Stomach (tissue), 9 donors: ENCODE results near the gene AIG1. TPM values are rescaled to one million over a fixed set of nuclear protein-coding genes. Genes with fewer than 3 reads are reported as not detected.
"Not testable (repeated sequence)": the region's sequence is repeated elsewhere in the genome, so short reads cannot be mapped to it uniquely, and the experiment has no call there.

ENCODE experiments used
- DNase-seq, 2 donors: peaks; one replicate each; pipeline versions ENCODE4 v3.0.0 to v3.0.0-alpha.2; 2013 to 2019
- H3K27ac ChIP-seq, 5 donors: fragments of 200-600 bp in 4 of 5; sonication (generic) in 4 of 5; one replicate each; pipeline ENCODE4 v1.5.1; 2013 to 2019; ENCODE audit warnings: mild to moderate bottlenecking in 1 of 5, moderate library complexity in 1 of 5
- H3K27me3 ChIP-seq, 3 donors: fragments of 200-600 bp; sonication (generic); one replicate each; pipeline ENCODE4 v1.5.1; 2017 to 2019; ENCODE audit warnings: mixed run types in 1 of 3
- H3K36me3 ChIP-seq, 4 donors: fragments of 200-600 bp; sonication (generic); 1 replicate in 3 of 4; 2 replicates in 1 of 4; pipeline ENCODE4 v1.5.1; 2016 to 2019
- H3K4me1 ChIP-seq, 4 donors: fragments of 200-600 bp; sonication (generic); one replicate each; pipeline ENCODE4 v1.5.1; 2016 to 2019
- H3K4me3 ChIP-seq, 4 donors: fragments of 200-600 bp; sonication (generic) in 3 of 4; one replicate each; pipeline ENCODE4 v1.5.1; 2016 to 2019; ENCODE audit warnings: mild to moderate bottlenecking in 1 of 4
- H3K9me3 ChIP-seq, 4 donors: fragments of 200-600 bp; sonication (generic); one replicate each; pipeline ENCODE4 v1.5.1; 2016 to 2019
- CTCF ChIP-seq, 7 experiments: fragments of 450-650 bp in 4 of 7; fragments of 200-600 bp in 3 of 7; sonication (generic) in 3 of 7; IDR thresholded peaks; one replicate each; pipeline ENCODE4 v1.5.1; 2016 to 2019; ENCODE audit warnings: antibody characterized with exemption in 7 of 7, control low read depth in 2 of 7, mild to moderate bottlenecking in 1 of 7
- EP300 ChIP-seq: sonication (generic); formaldehyde crosslinking; IDR thresholded peaks from one replicate; pipeline ENCODE4 v1.6.1; 2017; ENCODE audit warnings: antibody characterized with exemption
- POLR2A ChIP-seq, 4 donors: fragments of 450-650 bp; IDR thresholded peaks; one replicate each; pipeline ENCODE4 v1.6.1; 2016; ENCODE audit warnings: antibody characterized with exemption in 4 of 4, control low read depth in 2 of 4, mild to moderate bottlenecking in 1 of 4, moderate library complexity in 1 of 4
- POLR2AphosphoS5 ChIP-seq, 3 donors: sonication (generic); formaldehyde crosslinking; IDR thresholded peaks; one replicate each; pipeline ENCODE4 v1.6.1; 2016; ENCODE audit warnings: antibody characterized with exemption in 3 of 3
- WGBS, 5 donors: extraction: QIAGEN DNeasy Blood & Tissue Kit in 3 of 5; methylation state at CpG; one replicate each; pipeline versions ENCODE4 v1.1.5 to v1.1.7; 2013 to 2018; 5-methylcytosine and 5-hydroxymethylcytosine counted together
- intact Hi-C: fragments of 100-400 bp; cut with DNase I; formaldehyde crosslinking; loops from one replicate; pipeline ENCODE4 v1.15.1; 2023; ENCODE audit warnings: low total_unique reads
- polyA plus RNA-seq, 3 donors: library from polyadenylated mRNA; stranded (reverse); fragments of 200-250 nt; gene quantifications; one replicate each; pipeline ENCODE4 v1.2.3, GENCODE V29; 2013
- total RNA-seq, 5 donors: library from RNA; depleted of rRNA; stranded (reverse); fragments of >200 nt; gene quantifications; one replicate each; pipeline versions ENCODE4 v1.1.0 to v1.2.3, GENCODE V29; 2014 to 2016
- donor health status: healthy with polysubstance abuse.
- donor health status: Bipolar disorder and iron deficiency.
- donor health status: healthy.

Gene AIG1
- total and polyA plus RNA-seq, 8 donors = 10.8 to 220 (median 29.7) TPM; not detected in 1

GRCh38 chr6:143243786-143244185, 183.1 kb downstream of the AIG1 start:
- DNase-seq = no peak
- H3K27ac ChIP-seq = no peak overlapping the region
- H3K4me1 ChIP-seq = no peaks in the 10 kb centered on the region
- no peaks in the 10 kb centered on the region for H3K27me3 ChIP-seq
- H3K9me3 ChIP-seq = no peaks in the 10 kb centered on the region
- WGBS, 5 donors = 80 to 95% (median 85%) methylated on average over 1 of the region's 1 CpG
- no peak for TF ChIP-seq POLR2AphosphoS5 (IDR thresholded peaks at IDR 0.05)
- TF ChIP-seq POLR2A (IDR thresholded peaks at IDR 0.05) = no peak
- TF ChIP-seq EP300 = no peak
- no peak for TF ChIP-seq CTCF (IDR thresholded peaks at IDR 0.05)
- H3K36me3 ChIP-seq = no peaks in the 10 kb centered on the region
- no peak overlapping the region for H3K4me3 ChIP-seq
- intact Hi-C loops = no loop called here

- H3K27ac ChIP-seq = no peak overlapping the region
- intact Hi-C loops = no loop called here
These were observed 185.0 kb downstream of the AIG1 start for GRCh38 chr6:143245656-143246055.

GRCh38 chr6:143246166-143246775, 185.6 kb downstream of the AIG1 start:
- not testable (repeated sequence) for H3K9me3 ChIP-seq, H3K4me1 ChIP-seq

More at GRCh38 chr6:143245656-143246055, 185.0 kb downstream of the AIG1 start:
- TF ChIP-seq POLR2AphosphoS5 (IDR thresholded peaks at IDR 0.05) = no peak
- no peak for TF ChIP-seq EP300
- no peak for TF ChIP-seq CTCF (IDR thresholded peaks at IDR 0.05)
- no peak for TF ChIP-seq POLR2A (IDR thresholded peaks at IDR 0.05)
- no peak overlapping the region for H3K4me3 ChIP-seq
- no peak for DNase-seq
- no peaks in the 10 kb centered on the region for H3K4me1 ChIP-seq
- H3K9me3 ChIP-seq = no peaks in the 10 kb centered on the region
- WGBS, 5 donors = 84 to 93% (median 87%) methylated on average over 6 of the region's 6 CpGs
- no peaks in the 10 kb centered on the region for H3K27me3 ChIP-seq
- no peaks in the 10 kb centered on the region for H3K36me3 ChIP-seq

GRCh38 chr6:143247586-143247985, 186.9 kb downstream of the AIG1 start:
- no peak for TF ChIP-seq POLR2A (IDR thresholded peaks at IDR 0.05)
- no peak for TF ChIP-seq POLR2AphosphoS5 (IDR thresholded peaks at IDR 0.05)
- TF ChIP-seq EP300 = no peak
- no peak for TF ChIP-seq CTCF (IDR thresholded peaks at IDR 0.05)
- WGBS, 5 donors = 51 to 78% (median 62%) methylated on average over 3 of the region's 3 CpGs
- H3K4me3 ChIP-seq = no peak overlapping the region
- no peaks in the 10 kb centered on the region for H3K36me3 ChIP-seq
- intact Hi-C loops = no loop called here
- H3K4me1 ChIP-seq = no peaks in the 10 kb centered on the region
- H3K27ac ChIP-seq = no peak overlapping the region
- DNase-seq = no peak
- H3K9me3 ChIP-seq = no peaks in the 10 kb centered on the region
- no peaks in the 10 kb centered on the region for H3K27me3 ChIP-seq

More at GRCh38 chr6:143246166-143246775, 185.6 kb downstream of the AIG1 start:
- H3K27me3 ChIP-seq, intact Hi-C loops, H3K36me3 ChIP-seq, H3K4me3 ChIP-seq, DNase-seq, H3K27ac ChIP-seq: not testable (repeated sequence)
- 88 to 96% (median 93%) methylated on average over 4 of the region's 4 CpGs for WGBS, 5 donors

- H3K27ac ChIP-seq = no peak overlapping the region
- peaks cover 0 to 2% (median 0%) of the 10 kb centered on the region in 4 donors for H3K4me1 ChIP-seq
- H3K4me3 ChIP-seq = no peak overlapping the region
- no peaks in the 10 kb centered on the region for H3K9me3 ChIP-seq
- 81 to 97% (median 92%) methylated on average over 4 of the region's 4 CpGs for WGBS, 5 donors
- TF ChIP-seq POLR2A (IDR thresholded peaks at IDR 0.05) (no peak), POLR2AphosphoS5 (IDR thresholded peaks at IDR 0.05) (no peak), EP300 (no peak), CTCF (IDR thresholded peaks at IDR 0.05) (no peak)
- no peaks in the 10 kb centered on the region for H3K36me3 ChIP-seq
- intact Hi-C loops = no loop called here
- no peaks in the 10 kb centered on the region for H3K27me3 ChIP-seq
- DNase-seq = no peak
These were observed 187.7 kb downstream of the AIG1 start for GRCh38 chr6:143248359-143248758.
